OCI-LY3 (cell line): ENCODE measurements around the gene NBPF10.
"Not testable (repeated sequence)": the region's sequence is repeated elsewhere in the genome, so short reads cannot be mapped to it uniquely, and the experiment has no call there.

ENCODE experiments used
- H2AFZ ChIP-seq: fragments of 200-600, 300-600 bp; shearing (Covaris generic); 2 replicates; pipeline ENCODE4 v1.6.0; 2014; ENCODE audit warnings: antibody characterized with exemption, low read depth, low read length
- H3K27ac ChIP-seq: fragments of 200-600, 300-600 bp; sonication (generic); 2 replicates; pipeline ENCODE4 v1.5.1; 2014; ENCODE audit warnings: mild to moderate bottlenecking, low read length, moderate library complexity, mixed read lengths
- H3K27me3 ChIP-seq: fragments of 200-600, 300-600 bp; sonication (generic); 2 replicates; pipeline ENCODE4 v1.6.1; 2014; ENCODE audit warnings: low read depth, low read length, mixed read lengths
- H3K36me3 ChIP-seq: fragments of 200-600, 300-600 bp; sonication (generic); replicated peaks from 2 replicates; pipeline ENCODE3; 2014; ENCODE audit warnings: low read depth, low read length, mixed read lengths
- H3K4me1 ChIP-seq: fragments of 300-600, 200-600 bp; sonication (generic); 2 replicates; pipeline ENCODE4 v1.6.1; 2014; ENCODE audit warnings: low read length, mixed read lengths
- H3K4me2 ChIP-seq: fragments of 200-600, 300-600 bp; sonication (generic); 2 replicates; pipeline ENCODE4 v1.6.1; 2014; ENCODE audit warnings: low read length, mixed read lengths
- H3K4me3 ChIP-seq: fragments of 300-600, 200-600 bp; sonication (generic); 2 replicates; pipeline ENCODE4 v1.5.1; 2014; ENCODE audit warnings: antibody characterized with exemption, mild to moderate bottlenecking, low read length, moderate library complexity
- H3K79me2 ChIP-seq: fragments of 300-600, 200-600 bp; shearing (Covaris generic); 2 replicates; pipeline ENCODE4 v1.6.1; 2014; ENCODE audit warnings: mild to moderate bottlenecking, low read length, mixed read lengths
- H3K9ac ChIP-seq: fragments of 300-600, 200-600 bp; shearing (Covaris generic); 2 replicates; pipeline ENCODE4 v1.6.0; 2014; ENCODE audit warnings: mild to moderate bottlenecking, low read length, moderate library complexity
- H3K9me3 ChIP-seq: fragments of 200-600, 300-600 bp; shearing (Covaris generic); 2 replicates; pipeline ENCODE4 v1.6.1; 2014; ENCODE audit warnings: low read length, mixed read lengths; ENCODE audit not compliant: insufficient read depth
- H4K20me1 ChIP-seq: fragments of 200-600, 300-600 bp; sonication (generic); 2 replicates; pipeline ENCODE4 v1.6.1; 2016; ENCODE audit warnings: low read length, mixed read lengths; ENCODE audit not compliant: insufficient read depth

Gene NBPF10

GRCh38 chr1:146144465-146144864, at the start of gene NBPF10:
NBPF10 (minus strand) TSS chr1:146144804; CDS start chr1:146144769, 35 bp downstream.
- not testable (repeated sequence) for H3K4me2 ChIP-seq, H3K27ac ChIP-seq, H3K79me2 ChIP-seq, H3K4me1 ChIP-seq, H3K9ac ChIP-seq, H3K4me3 ChIP-seq, H3K9me3 ChIP-seq, H4K20me1 ChIP-seq, H3K27me3 ChIP-seq, H3K36me3 ChIP-seq, H2AFZ ChIP-seq

GRCh38 chr1:146174531-146174930, 29.9 kb upstream of the NBPF10 start:
- not testable (repeated sequence) for H3K27ac ChIP-seq, H3K9ac ChIP-seq, H3K27me3 ChIP-seq, H3K79me2 ChIP-seq, H3K9me3 ChIP-seq, H2AFZ ChIP-seq, H3K4me3 ChIP-seq, H3K36me3 ChIP-seq, H3K4me1 ChIP-seq, H3K4me2 ChIP-seq, H4K20me1 ChIP-seq

GRCh38 chr1:146167740-146168139, 23.1 kb upstream of the NBPF10 start:
- not testable (repeated sequence) for H3K4me2 ChIP-seq, H3K4me1 ChIP-seq, H3K9me3 ChIP-seq, H3K27me3 ChIP-seq, H3K36me3 ChIP-seq, H4K20me1 ChIP-seq, H3K27ac ChIP-seq, H3K79me2 ChIP-seq, H3K4me3 ChIP-seq, H2AFZ ChIP-seq, H3K9ac ChIP-seq

GRCh38 chr1:146167273-146167672, 22.7 kb upstream of the NBPF10 start:
- not testable (repeated sequence) for H4K20me1 ChIP-seq, H3K27ac ChIP-seq, H3K27me3 ChIP-seq, H3K9ac ChIP-seq, H2AFZ ChIP-seq, H3K4me3 ChIP-seq, H3K4me1 ChIP-seq, H3K79me2 ChIP-seq, H3K36me3 ChIP-seq, H3K4me2 ChIP-seq, H3K9me3 ChIP-seq
